Hippocampal formation (tissue), 2 donors: ENCODE results near the gene GAGE12F.
"Not testable (repeated sequence)": the region's sequence is repeated elsewhere in the genome, so short reads cannot be mapped to it uniquely, and the experiment has no call there.

Source experiments
- DNase-seq, 2 donors: peaks; one replicate each; lab custom pipeline; 2025; lab: John Stamatoyannopoulos, UW

GAGE12F gene, protein sequence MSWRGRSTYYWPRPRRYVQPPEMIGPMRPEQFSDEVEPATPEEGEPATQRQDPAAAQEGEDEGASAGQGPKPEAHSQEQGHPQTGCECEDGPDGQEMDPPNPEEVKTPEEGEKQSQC

DNA sequence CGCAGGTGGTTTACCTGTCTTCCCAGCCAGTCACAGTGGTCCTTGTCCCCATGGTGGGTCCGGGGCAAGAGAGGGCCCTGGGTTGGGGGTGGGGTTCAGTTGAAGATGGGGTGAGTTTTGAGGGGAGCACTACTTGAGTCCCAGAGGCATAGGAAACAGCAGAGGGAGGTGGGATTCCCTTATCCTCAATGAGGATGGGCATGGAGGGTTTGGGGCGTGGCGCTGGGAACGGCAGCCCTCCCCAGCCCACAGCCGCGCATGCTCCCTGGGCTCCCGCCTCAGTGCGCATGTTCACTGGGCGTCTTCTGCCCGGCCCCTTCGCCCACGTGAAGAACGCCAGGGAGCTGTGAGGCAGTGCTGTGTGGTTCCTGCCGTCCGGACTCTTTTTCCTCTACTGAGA, at the start of gene GAGE12F:
Gene GAGE12F (plus strand): TSS at position 301 of the 400 bp plus-strand sequence. CDS start 1,155 bp downstream, outside the sequence.
- DNase-seq = not testable (repeated sequence)

DNA sequence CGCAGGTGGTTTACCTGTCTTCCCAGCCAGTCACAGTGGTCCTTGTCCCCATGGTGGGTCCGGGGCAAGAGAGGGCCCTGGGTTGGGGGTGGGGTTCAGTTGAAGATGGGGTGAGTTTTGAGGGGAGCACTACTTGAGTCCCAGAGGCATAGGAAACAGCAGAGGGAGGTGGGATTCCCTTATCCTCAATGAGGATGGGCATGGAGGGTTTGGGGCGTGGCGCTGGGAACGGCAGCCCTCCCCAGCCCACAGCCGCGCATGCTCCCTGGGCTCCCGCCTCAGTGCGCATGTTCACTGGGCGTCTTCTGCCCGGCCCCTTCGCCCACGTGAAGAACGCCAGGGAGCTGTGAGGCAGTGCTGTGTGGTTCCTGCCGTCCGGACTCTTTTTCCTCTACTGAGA, 28.8 kb upstream of the GAGE12F start, which contains the start of gene GAGE12C:
Gene GAGE12C (plus strand): TSS at position 301 of the 400 bp plus-strand sequence. CDS start 1,155 bp downstream, outside the sequence.
- DNase-seq = not testable (repeated sequence)

DNA sequence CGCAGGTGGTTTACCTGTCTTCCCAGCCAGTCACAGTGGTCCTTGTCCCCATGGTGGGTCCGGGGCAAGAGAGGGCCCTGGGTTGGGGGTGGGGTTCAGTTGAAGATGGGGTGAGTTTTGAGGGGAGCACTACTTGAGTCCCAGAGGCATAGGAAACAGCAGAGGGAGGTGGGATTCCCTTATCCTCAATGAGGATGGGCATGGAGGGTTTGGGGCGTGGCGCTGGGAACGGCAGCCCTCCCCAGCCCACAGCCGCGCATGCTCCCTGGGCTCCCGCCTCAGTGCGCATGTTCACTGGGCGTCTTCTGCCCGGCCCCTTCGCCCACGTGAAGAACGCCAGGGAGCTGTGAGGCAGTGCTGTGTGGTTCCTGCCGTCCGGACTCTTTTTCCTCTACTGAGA, 19.2 kb upstream of the GAGE12F start, which contains the start of gene GAGE12D:
Gene GAGE12D (plus strand): TSS at position 301 of the 400 bp plus-strand sequence. CDS start 1,155 bp downstream, outside the sequence.
- DNase-seq = not testable (repeated sequence)

DNA sequence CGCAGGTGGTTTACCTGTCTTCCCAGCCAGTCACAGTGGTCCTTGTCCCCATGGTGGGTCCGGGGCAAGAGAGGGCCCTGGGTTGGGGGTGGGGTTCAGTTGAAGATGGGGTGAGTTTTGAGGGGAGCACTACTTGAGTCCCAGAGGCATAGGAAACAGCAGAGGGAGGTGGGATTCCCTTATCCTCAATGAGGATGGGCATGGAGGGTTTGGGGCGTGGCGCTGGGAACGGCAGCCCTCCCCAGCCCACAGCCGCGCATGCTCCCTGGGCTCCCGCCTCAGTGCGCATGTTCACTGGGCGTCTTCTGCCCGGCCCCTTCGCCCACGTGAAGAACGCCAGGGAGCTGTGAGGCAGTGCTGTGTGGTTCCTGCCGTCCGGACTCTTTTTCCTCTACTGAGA, 9.7 kb upstream of the GAGE12F start, which contains the start of gene GAGE12E:
Gene GAGE12E (plus strand): TSS at position 301 of the 400 bp plus-strand sequence. CDS start 1,155 bp downstream, outside the sequence.
- DNase-seq = not testable (repeated sequence)

DNA sequence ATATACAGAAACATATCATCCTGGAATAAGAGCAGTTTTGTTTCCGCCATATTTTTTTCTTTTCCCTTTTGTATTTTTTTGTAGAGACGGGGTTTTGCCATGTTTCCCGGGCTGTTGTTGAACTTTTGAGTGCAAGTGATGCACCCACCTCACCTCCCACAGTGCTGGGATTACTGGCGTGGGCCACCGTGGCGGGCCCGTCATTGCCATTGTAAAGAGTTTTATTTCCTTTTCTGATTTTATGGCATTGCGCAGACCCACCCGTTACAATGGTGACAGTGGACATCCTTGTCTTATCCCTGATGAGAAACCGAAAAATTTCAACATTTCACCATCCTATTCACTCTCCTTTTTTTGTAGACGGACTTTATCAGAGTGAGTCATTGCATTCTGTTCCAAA, 8.1 kb downstream of the GAGE12F start:
- not testable (repeated sequence) for DNase-seq

DNA sequence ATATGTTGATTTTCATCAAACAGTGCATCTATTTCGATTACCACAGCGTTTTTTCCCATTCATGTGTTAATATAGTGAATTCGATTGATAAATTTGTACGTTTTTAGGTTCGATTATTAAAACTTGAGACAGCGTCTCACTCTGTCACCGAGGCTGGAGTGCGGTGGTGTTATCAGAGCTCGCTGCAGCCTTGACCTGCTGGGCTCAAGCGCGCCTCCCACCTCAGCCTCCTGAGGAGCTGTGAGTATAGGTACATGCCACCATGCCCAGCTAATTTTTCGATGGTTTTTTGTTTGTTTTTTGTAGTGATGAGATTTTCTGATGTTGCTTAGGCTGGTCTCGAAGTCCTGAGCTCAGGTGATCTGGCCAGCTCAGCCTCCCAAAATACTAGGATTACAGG, 8.5 kb downstream of the GAGE12F start:
- not testable (repeated sequence) for DNase-seq

DNA sequence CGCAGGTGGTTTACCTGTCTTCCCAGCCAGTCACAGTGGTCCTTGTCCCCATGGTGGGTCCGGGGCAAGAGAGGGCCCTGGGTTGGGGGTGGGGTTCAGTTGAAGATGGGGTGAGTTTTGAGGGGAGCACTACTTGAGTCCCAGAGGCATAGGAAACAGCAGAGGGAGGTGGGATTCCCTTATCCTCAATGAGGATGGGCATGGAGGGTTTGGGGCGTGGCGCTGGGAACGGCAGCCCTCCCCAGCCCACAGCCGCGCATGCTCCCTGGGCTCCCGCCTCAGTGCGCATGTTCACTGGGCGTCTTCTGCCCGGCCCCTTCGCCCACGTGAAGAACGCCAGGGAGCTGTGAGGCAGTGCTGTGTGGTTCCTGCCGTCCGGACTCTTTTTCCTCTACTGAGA, 9.5 kb downstream of the GAGE12F start, which contains the start of gene GAGE12G:
Gene GAGE12G (plus strand): TSS at position 301 of the 400 bp plus-strand sequence. CDS start 1,155 bp downstream, outside the sequence.
- DNase-seq = not testable (repeated sequence)

DNA sequence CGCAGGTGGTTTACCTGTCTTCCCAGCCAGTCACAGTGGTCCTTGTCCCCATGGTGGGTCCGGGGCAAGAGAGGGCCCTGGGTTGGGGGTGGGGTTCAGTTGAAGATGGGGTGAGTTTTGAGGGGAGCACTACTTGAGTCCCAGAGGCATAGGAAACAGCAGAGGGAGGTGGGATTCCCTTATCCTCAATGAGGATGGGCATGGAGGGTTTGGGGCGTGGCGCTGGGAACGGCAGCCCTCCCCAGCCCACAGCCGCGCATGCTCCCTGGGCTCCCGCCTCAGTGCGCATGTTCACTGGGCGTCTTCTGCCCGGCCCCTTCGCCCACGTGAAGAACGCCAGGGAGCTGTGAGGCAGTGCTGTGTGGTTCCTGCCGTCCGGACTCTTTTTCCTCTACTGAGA, 19.0 kb downstream of the GAGE12F start, which contains the start of gene GAGE12H:
Gene GAGE12H (plus strand): TSS at position 301 of the 400 bp plus-strand sequence. CDS start 1,155 bp downstream, outside the sequence.
- DNase-seq = not testable (repeated sequence)

DNA sequence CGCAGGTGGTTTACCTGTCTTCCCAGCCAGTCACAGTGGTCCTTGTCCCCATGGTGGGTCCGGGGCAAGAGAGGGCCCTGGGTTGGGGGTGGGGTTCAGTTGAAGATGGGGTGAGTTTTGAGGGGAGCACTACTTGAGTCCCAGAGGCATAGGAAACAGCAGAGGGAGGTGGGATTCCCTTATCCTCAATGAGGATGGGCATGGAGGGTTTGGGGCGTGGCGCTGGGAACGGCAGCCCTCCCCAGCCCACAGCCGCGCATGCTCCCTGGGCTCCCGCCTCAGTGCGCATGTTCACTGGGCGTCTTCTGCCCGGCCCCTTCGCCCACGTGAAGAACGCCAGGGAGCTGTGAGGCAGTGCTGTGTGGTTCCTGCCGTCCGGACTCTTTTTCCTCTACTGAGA, 28.6 kb downstream of the GAGE12F start, which contains the start of gene GAGE2A:
Gene GAGE2A (plus strand): TSS at position 301 of the 400 bp plus-strand sequence. CDS start 1,155 bp downstream, outside the sequence.
- DNase-seq = not testable (repeated sequence)

DNA sequence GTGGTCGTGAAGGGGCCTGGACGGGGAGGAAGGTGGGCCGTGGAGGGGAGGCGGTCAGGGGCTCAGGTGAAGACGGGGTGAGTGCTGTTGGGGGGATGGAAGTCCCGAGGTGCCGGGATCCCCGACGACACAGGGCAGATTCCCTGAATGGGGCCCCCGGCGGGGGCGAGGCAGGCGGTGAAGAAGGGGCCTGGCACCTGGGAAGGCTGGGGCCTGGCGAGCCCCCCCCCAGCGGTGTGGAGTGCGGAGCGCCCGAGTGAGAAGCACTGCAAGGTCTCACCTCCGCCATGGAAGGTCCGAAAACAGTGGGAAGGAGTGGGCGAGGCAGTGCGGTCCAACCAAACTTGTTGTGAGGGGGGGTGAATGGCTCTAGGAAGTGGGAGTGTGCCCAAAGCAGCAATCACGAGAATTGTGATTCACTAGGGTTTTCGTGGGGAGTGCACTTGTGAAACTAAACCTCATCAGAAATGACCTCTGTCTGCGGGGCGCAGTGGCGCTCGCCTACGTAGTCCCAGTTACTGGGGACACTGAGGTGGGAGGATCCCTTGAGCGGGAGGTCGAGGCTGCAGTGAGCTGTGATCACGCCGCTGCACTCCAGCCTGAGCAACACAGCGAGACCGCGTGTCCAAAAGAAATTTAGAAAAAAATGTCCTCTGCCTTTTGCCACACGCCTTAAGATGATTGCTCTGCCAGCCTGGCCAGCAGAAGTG, 29.3 kb downstream of the GAGE12F start:
- DNase-seq = not testable (repeated sequence)

DNA sequence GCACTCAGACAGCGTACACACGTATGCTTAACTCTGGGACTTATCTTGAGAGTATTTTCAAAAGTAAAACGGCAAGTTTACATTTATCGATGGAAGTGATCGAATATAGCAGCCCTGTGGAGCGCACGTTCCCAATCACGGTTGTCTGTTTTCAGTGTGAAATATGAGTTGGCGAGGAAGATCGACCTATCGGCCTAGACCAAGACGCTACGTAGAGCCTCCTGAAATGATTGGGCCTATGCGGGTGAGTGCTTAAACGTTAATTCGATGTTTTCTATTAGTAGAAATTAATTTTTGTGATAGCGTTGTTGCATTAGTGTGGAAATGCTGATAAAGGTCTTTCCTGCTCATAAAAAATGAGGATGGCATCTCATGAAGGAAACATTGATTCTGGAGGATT, 29.8 kb downstream of the GAGE12F start:
- not testable (repeated sequence) for DNase-seq

DNA sequence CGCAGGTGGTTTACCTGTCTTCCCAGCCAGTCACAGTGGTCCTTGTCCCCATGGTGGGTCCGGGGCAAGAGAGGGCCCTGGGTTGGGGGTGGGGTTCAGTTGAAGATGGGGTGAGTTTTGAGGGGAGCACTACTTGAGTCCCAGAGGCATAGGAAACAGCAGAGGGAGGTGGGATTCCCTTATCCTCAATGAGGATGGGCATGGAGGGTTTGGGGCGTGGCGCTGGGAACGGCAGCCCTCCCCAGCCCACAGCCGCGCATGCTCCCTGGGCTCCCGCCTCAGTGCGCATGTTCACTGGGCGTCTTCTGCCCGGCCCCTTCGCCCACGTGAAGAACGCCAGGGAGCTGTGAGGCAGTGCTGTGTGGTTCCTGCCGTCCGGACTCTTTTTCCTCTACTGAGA, 38.1 kb downstream of the GAGE12F start, which contains the start of gene GAGE1:
Gene GAGE1 (plus strand): TSS at position 301 of the 400 bp plus-strand sequence. CDS start 1,155 bp downstream, outside the sequence.
- DNase-seq = not testable (repeated sequence)

DNA sequence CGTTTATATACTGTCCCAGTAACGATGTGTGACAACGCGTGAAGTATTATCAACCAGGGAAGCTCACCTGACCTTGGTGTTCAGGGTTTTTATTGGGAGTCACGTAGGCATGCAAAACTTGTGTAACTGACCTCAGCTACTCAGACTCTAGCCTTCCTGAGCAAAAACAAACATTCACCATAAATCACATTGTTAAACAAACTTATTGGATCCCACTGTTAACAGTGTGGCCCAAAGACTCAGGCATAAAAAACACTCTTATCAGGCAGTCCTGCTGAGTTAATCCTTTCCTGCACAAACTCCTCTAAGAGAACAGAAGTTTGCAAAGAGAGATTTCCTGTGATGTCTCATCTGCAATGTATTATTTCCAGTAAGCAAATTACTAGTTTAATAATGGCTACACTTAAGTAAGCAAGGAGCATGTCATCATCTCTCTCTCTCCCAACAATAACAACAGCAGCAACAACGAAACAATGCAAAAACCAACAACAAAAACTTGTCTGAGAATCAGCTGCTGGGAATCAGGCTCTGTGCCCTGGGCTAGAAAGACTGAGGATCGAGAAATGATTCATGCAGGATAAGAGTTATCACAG, 50.2 kb downstream of the GAGE12F start:
- no peak for DNase-seq
